KOPT-K1 (cell line): Measurements from ENCODE around the gene PIP4K2A.
A peak's percentile ranks its signal among the peaks of the same experiment; 100 is the strongest.
"Not testable (repeated sequence)": the region's sequence is repeated elsewhere in the genome, so short reads cannot be mapped to it uniquely, and the experiment has no call there.

Experiments
- H3K27ac ChIP-seq: fragments of 200-600 bp; sonication (generic); 2 replicates; pipeline ENCODE4 v1.5.1; 2016; ENCODE audit warnings: antibody characterized with exemption, mild to moderate bottlenecking, low read depth, low read length; ENCODE audit not compliant: poor library complexity, severe bottlenecking
- H3K36me3 ChIP-seq: fragments of 200-600 bp; sonication (generic); 2 replicates; pipeline ENCODE4 v1.5.1; 2017; ENCODE audit warnings: antibody characterized with exemption, mild to moderate bottlenecking, low read length, moderate library complexity; ENCODE audit not compliant: insufficient read depth
- H3K9me3 ChIP-seq: fragments of 200-600 bp; sonication (generic); 2 replicates; pipeline ENCODE4 v1.5.1; 2017; ENCODE audit warnings: antibody characterized with exemption, low read length, mild to moderate bottlenecking; ENCODE audit not compliant: insufficient read depth, poor library complexity, severe bottlenecking

PIP4K2A gene

DNA sequence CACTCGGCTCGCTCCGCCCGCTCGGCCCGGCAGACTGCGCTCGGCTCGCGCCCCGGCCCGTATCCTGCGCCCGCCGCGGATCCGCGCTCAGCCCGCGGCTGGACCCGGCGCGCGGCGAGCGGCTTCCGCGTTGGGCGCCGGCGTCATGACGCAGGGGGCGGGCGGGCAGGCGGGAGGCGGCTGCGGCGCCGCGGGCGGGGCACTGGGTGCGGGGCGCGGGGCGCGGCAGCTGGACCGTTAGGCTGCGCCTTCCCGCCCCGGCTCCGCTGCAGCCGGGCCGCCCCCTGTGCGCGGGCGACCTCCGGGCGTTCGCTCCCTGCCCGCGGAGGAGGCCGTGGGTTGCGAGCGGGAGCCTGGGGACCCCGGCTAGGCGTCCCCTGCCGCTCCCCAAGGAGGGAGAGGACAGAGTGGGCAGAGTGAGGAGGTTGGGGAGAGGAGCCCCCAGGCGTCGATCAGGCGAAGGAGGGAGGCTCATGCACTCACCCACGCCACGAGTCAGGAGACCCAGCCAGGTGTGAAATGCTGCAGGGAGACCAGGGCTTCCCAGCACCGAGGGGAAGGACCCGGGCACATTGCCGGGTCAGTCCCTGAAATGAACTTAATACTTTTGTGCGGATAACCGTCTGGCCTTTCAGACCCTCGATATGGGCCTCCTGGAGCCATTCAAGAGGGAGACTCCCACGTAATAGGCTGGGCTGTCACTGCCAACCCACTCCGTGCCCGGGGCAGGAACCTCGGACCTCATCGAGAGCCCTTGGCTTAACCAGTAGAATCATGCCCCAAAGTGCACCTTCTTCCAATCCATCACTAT, at the start of gene PIP4K2A:
Gene PIP4K2A, minus strand, starts transcription at position 100 of the 811 bp plus-strand sequence. CDS start 252 bp downstream, outside the sequence.
- H3K9me3 ChIP-seq: no peaks in the 10 kb centered on the region
- H3K36me3 ChIP-seq: no peaks in the 10 kb centered on the region
- H3K27ac ChIP-seq: peak within 1 kb of the TSS; percentile 89

DNA sequence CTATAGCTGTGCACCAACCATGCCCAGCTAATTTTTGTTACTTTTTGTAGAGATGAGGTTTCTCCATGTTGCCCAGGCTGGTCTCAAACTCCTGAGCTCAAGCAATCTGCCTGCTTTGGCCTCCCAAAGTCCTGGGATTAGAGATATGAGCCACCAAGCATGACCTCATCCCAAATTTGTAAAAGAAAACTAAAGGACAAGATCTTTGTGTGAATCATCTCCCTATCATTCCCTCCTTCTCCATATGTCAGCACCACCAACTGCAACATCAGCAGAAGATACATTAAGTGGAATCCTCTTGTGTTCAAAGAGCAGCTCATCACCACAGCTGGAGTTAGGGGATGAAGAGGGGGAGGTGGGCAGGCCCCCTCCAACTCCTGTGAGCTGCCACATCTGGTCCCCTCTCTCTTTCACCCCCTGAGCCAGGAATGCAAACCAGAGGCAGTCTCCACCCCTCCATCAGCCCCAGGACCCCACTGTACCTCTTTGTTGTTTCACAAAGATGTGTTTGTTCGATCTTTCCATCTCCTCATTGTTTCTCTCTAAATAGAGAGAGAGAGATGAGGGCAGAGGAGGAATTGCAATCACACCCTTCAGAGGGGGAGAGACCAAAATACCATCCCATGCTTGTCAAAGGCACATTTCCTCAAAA, 47.3 kb upstream of the PIP4K2A start:
- Histone ChIP-seq H3K9me3 (no peaks in the 10 kb centered on the region), H3K27ac (no peak overlapping the region), H3K36me3 (no peaks in the 10 kb centered on the region)

GRCh38 chr10:22760025-22760424, 45.6 kb upstream of the PIP4K2A start:
- H3K27ac ChIP-seq: no peak overlapping the region
- H3K36me3 ChIP-seq: no peaks in the 10 kb centered on the region
- no peaks in the 10 kb centered on the region for H3K9me3 ChIP-seq

DNA sequence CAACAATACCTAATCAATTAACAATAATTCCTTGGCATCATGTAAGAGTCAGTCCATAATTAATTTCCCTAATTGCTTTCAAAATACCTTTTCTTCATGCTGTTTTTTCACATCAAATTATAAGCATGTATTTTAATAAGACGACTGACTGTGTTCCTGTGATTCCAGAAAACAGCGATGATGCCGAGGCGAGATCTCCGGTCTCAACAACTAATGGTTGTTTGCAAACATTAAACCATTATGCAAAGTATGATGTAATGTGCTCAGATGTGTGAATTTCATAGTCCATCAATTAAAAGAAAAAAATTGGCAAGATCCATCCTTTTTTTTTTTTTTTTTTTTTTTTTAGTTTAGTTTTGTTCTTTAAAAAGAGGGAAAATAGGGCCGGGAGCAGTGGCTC, 44.5 kb upstream of the PIP4K2A start:
- Histone ChIP-seq H3K9me3 (no peaks in the 10 kb centered on the region), H3K27ac (no peak overlapping the region), H3K36me3 (no peaks in the 10 kb centered on the region)

GRCh38 chr10:22754296-22754695, 39.9 kb upstream of the PIP4K2A start:
- H3K9me3 ChIP-seq: no peaks in the 10 kb centered on the region
- no peak overlapping the region for H3K27ac ChIP-seq
- H3K36me3 ChIP-seq: no peaks in the 10 kb centered on the region

DNA sequence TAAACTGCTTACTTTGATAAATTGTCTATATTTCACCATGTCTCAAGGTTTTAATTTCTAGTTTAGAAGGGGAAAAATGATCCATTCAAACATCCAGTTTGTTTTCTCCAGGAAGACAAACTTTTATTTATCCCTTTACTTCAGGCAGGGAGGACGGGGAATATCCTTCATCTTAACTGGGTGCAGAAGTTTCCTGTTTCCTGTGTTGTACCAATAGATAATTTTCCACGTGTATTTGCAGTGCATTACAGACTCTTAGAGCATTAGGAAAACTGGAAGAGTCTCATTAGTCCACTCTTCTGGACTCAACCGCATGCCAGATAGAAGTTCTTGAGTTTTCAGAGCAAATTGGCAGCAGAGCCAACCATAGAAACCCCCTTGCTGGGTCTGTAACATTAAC, 39.4 kb upstream of the PIP4K2A start:
- Histone ChIP-seq H3K9me3 (no peaks in the 10 kb centered on the region), H3K36me3 (no peaks in the 10 kb centered on the region), H3K27ac (no peak overlapping the region)

DNA sequence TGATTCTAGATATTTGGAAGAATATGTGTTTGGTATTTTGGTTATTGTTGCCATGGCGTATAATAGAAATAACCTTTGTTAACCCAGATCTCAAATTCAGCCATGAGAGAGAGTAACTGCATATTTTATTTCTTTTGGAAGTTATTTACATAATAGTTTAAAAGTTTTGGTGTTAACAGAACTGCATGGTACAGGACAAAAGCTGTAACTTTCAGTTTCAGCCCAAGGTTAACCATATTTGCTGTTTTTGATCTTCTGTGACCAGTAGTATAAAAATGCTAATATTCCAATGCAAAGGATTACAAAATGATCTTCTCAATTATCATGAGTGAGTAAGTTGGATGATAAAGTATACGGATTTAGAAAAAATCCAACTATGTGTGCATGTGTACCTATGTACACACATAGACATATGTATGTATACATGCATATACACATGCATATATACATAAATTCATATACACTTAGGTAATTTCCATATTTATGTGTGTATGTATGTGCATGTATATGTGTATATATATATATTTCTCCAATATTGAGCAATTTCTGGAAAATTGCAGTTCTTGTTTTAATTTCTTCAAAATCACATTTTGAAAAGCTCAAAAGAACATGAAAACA, 38.0 kb upstream of the PIP4K2A start:
- H3K36me3 ChIP-seq: no peaks in the 10 kb centered on the region
- H3K27ac ChIP-seq: no peak overlapping the region
- no peaks in the 10 kb centered on the region for H3K9me3 ChIP-seq

DNA sequence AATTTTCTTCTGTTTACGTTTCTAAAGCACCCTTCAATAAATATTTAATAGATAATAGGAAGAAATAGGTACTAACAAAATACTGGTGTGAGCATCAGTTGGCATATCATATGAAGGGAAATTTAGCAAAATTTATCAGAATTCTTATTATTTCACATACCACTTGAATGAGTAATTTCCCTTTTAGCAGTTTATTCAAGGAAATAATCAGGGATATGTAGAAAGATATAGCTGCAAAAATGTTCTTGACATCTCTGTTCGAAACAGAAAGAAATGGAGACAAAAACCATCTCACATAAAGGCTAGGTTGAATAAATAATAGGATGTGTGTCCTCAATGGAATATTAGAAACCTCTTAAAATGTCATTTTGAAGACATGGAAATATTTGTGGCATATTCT, 35.8 kb upstream of the PIP4K2A start:
- no peaks in the 10 kb centered on the region for H3K9me3 ChIP-seq
- H3K27ac ChIP-seq: no peak overlapping the region
- H3K36me3 ChIP-seq: no peaks in the 10 kb centered on the region

GRCh38 chr10:22744858-22745257, 30.5 kb upstream of the PIP4K2A start:
- not testable (repeated sequence) for H3K27ac ChIP-seq, H3K36me3 ChIP-seq, H3K9me3 ChIP-seq

- H3K36me3 ChIP-seq: no peaks in the 10 kb centered on the region
- no peak overlapping the region for H3K27ac ChIP-seq
- H3K9me3 ChIP-seq: peaks cover 4% of the 10 kb centered on the region
Measured at GRCh38 chr10:22742678-22743077, 28.3 kb upstream of the PIP4K2A start.

GRCh38 chr10:22741631-22742030, 27.3 kb upstream of the PIP4K2A start:
- not testable (repeated sequence) for H3K27ac ChIP-seq, H3K36me3 ChIP-seq, H3K9me3 ChIP-seq

DNA sequence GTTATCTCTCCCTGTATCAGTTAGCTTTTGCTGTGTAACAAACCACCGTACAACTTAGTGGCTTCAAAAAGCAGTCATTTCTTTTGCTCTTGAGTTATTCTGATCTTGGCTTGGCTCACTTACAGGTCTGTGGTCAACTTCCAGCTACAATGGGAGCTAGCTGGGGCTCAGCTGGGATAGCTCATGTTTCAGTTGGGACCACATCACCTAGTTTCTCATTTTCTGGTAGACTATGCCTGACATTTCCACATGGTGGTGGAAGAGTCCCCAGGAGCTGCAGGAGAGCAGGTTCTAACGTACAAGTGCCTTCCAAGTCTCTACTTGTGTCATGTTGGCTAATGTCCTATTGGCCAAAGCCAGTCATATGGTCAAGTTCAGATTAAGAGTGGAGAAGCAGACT, 25.8 kb upstream of the PIP4K2A start:
- Histone ChIP-seq H3K27ac (no peak overlapping the region), H3K36me3 (no peaks in the 10 kb centered on the region), H3K9me3 (peaks cover 4% of the 10 kb centered on the region)

GRCh38 chr10:22737587-22737986, 23.2 kb upstream of the PIP4K2A start:
- H3K9me3 ChIP-seq: peaks cover 4% of the 10 kb centered on the region
- no peaks in the 10 kb centered on the region for H3K36me3 ChIP-seq
- no peak overlapping the region for H3K27ac ChIP-seq

GRCh38 chr10:22736134-22736533, 21.8 kb upstream of the PIP4K2A start:
- no peak overlapping the region for H3K27ac ChIP-seq
- peaks cover 4% of the 10 kb centered on the region for H3K9me3 ChIP-seq
- no peaks in the 10 kb centered on the region for H3K36me3 ChIP-seq

- no peak overlapping the region for H3K27ac ChIP-seq
- no peaks in the 10 kb centered on the region for H3K9me3 ChIP-seq
- H3K36me3 ChIP-seq: no peaks in the 10 kb centered on the region
Measured at GRCh38 chr10:22733992-22734391, 19.6 kb upstream of the PIP4K2A start.
